Measurements from ENCODE around the gene MDGA2. TPM values are rescaled to one million over a fixed set of nuclear protein-coding genes. Genes with fewer than 3 reads are reported as not detected.

MDGA2 gene
- total and polyA plus RNA-seq, 9 donors, result 0.11 to 0.61 (median 0.30) TPM

- H3K27me3 ChIP-seq (ENCODE audit: control insufficient read depth, insufficient read depth, low read length), result peaks cover 41% of the 10 kb centered on the region
- no peaks in the 10 kb centered on the region for H3K9me3 ChIP-seq (replicated peaks; ENCODE audit: control insufficient read depth, low read depth, low read length)
- peak; percentile 14 for DNase-seq
- peak overlapping the region; percentile 44 for H3K4me3 ChIP-seq (ENCODE audit: low read length)
- H3K4me1 ChIP-seq (ENCODE audit: control insufficient read depth, insufficient read depth, low read length), result peaks cover 15% of the 10 kb centered on the region
- no peaks in the 10 kb centered on the region for H3K36me3 ChIP-seq (ENCODE audit: control insufficient read depth, insufficient read depth, low read length)
- no peak overlapping the region for H3K27ac ChIP-seq (ENCODE audit: low read length)
- under 1% methylated on average over 67 of the region's 81 CpGs for WGBS (ENCODE audit: insufficient coverage)
Measured at GRCh38 chr14:47674543-47675465, 601 bp downstream of the MDGA2 start.

GRCh38 chr14:47674148-47674542 lies 1.3 kb downstream of the MDGA2 start:
- peaks cover 41% of the 10 kb centered on the region for H3K27me3 ChIP-seq (ENCODE audit: control insufficient read depth, insufficient read depth, low read length)
- WGBS (ENCODE audit: insufficient coverage), result under 1% methylated on average over 36 of the region's 36 CpGs

GRCh38 chr14:47665337-47666134 lies 9.9 kb downstream of the MDGA2 start:
- no peak overlapping the region for H3K27ac ChIP-seq (ENCODE audit: low read length)
- no peak for DNase-seq
- H3K36me3 ChIP-seq (ENCODE audit: control insufficient read depth, insufficient read depth, low read length), result no peaks in the 10 kb centered on the region
- H3K27me3 ChIP-seq (ENCODE audit: control insufficient read depth, insufficient read depth, low read length), result no peaks in the 10 kb centered on the region
- no peak overlapping the region for H3K4me3 ChIP-seq (ENCODE audit: low read length)
- no peaks in the 10 kb centered on the region for H3K4me1 ChIP-seq (ENCODE audit: control insufficient read depth, insufficient read depth, low read length)
- WGBS (ENCODE audit: insufficient coverage), result 91% methylated on average over 14 of the region's 28 CpGs
- H3K9me3 ChIP-seq (replicated peaks; ENCODE audit: control insufficient read depth, low read depth, low read length), result no peaks in the 10 kb centered on the region

More at GRCh38 chr14:47674148-47674542, 1.3 kb downstream of the MDGA2 start:
- peaks cover 15% of the 10 kb centered on the region for H3K4me1 ChIP-seq (ENCODE audit: control insufficient read depth, insufficient read depth, low read length)
- peak; percentile 20 for DNase-seq
- H3K27ac ChIP-seq (ENCODE audit: low read length), result no peak overlapping the region
- no peaks in the 10 kb centered on the region for H3K36me3 ChIP-seq (ENCODE audit: control insufficient read depth, insufficient read depth, low read length)
- H3K4me3 ChIP-seq (ENCODE audit: low read length), result peak overlapping the region; percentile 44
- no peaks in the 10 kb centered on the region for H3K9me3 ChIP-seq (replicated peaks; ENCODE audit: control insufficient read depth, low read depth, low read length)

- DNase-seq, result no peak
- WGBS (ENCODE audit: insufficient coverage), result no CpG with 5 or more reads among the region's 2 CpGs
- H3K4me3 ChIP-seq (ENCODE audit: low read length), result no peak overlapping the region
- no peaks in the 10 kb centered on the region for H3K4me1 ChIP-seq (ENCODE audit: control insufficient read depth, insufficient read depth, low read length)
- H3K27ac ChIP-seq (ENCODE audit: low read length), result no peak overlapping the region
- no peaks in the 10 kb centered on the region for H3K9me3 ChIP-seq (replicated peaks; ENCODE audit: control insufficient read depth, low read depth, low read length)
- no peaks in the 10 kb centered on the region for H3K36me3 ChIP-seq (ENCODE audit: control insufficient read depth, insufficient read depth, low read length)
- H3K27me3 ChIP-seq (ENCODE audit: control insufficient read depth, insufficient read depth, low read length), result no peaks in the 10 kb centered on the region
Measured at GRCh38 chr14:47662466-47662865, 12.9 kb downstream of the MDGA2 start.

GRCh38 chr14:47660158-47660557 lies 15.2 kb downstream of the MDGA2 start:
- Histone ChIP-seq H3K4me1 (ENCODE audit: control insufficient read depth, insufficient read depth, low read length) (no peaks in the 10 kb centered on the region), H3K4me3 (ENCODE audit: low read length) (no peak overlapping the region), H3K36me3 (ENCODE audit: control insufficient read depth, insufficient read depth, low read length) (no peaks in the 10 kb centered on the region), H3K27ac (ENCODE audit: low read length) (no peak overlapping the region), H3K27me3 (ENCODE audit: control insufficient read depth, insufficient read depth, low read length) (no peaks in the 10 kb centered on the region), H3K9me3 (replicated peaks; ENCODE audit: control insufficient read depth, low read depth, low read length) (no peaks in the 10 kb centered on the region)
- 80% methylated on average over 1 of the region's 2 CpGs for WGBS (ENCODE audit: insufficient coverage)
- no peak for DNase-seq

GRCh38 chr14:47658041-47658440 lies 17.4 kb downstream of the MDGA2 start:
- H3K27ac ChIP-seq (ENCODE audit: low read length), result no peak overlapping the region
- DNase-seq, result no peak
- no peaks in the 10 kb centered on the region for H3K36me3 ChIP-seq (ENCODE audit: control insufficient read depth, insufficient read depth, low read length)
- H3K4me3 ChIP-seq (ENCODE audit: low read length), result no peak overlapping the region
- no CpG with 5 or more reads among the region's 1 CpG for WGBS (ENCODE audit: insufficient coverage)
- H3K4me1 ChIP-seq (ENCODE audit: control insufficient read depth, insufficient read depth, low read length), result no peaks in the 10 kb centered on the region
- H3K27me3 ChIP-seq (ENCODE audit: control insufficient read depth, insufficient read depth, low read length), result no peaks in the 10 kb centered on the region
- no peaks in the 10 kb centered on the region for H3K9me3 ChIP-seq (replicated peaks; ENCODE audit: control insufficient read depth, low read depth, low read length)

GRCh38 chr14:47657143-47657542 lies 18.3 kb downstream of the MDGA2 start:
- Histone ChIP-seq H3K27ac (ENCODE audit: low read length) (no peak overlapping the region), H3K9me3 (replicated peaks; ENCODE audit: control insufficient read depth, low read depth, low read length) (no peaks in the 10 kb centered on the region), H3K27me3 (ENCODE audit: control insufficient read depth, insufficient read depth, low read length) (no peaks in the 10 kb centered on the region), H3K36me3 (ENCODE audit: control insufficient read depth, insufficient read depth, low read length) (no peaks in the 10 kb centered on the region), H3K4me1 (ENCODE audit: control insufficient read depth, insufficient read depth, low read length) (no peaks in the 10 kb centered on the region), H3K4me3 (ENCODE audit: low read length) (no peak overlapping the region)
- WGBS (ENCODE audit: insufficient coverage), result no CpG with 5 or more reads among the region's 3 CpGs
- no peak for DNase-seq

- no peaks in the 10 kb centered on the region for H3K4me1 ChIP-seq (ENCODE audit: control insufficient read depth, insufficient read depth, low read length)
- WGBS (ENCODE audit: insufficient coverage), result 88% methylated on average over 2 of the region's 5 CpGs
Measured at GRCh38 chr14:47651337-47651736, 24.1 kb downstream of the MDGA2 start.

GRCh38 chr14:47637753-47638152 lies 37.7 kb downstream of the MDGA2 start:
- Histone ChIP-seq H3K9me3 (replicated peaks; ENCODE audit: control insufficient read depth, low read depth, low read length) (no peaks in the 10 kb centered on the region), H3K4me3 (ENCODE audit: low read length) (no peak overlapping the region), H3K4me1 (ENCODE audit: control insufficient read depth, insufficient read depth, low read length) (no peaks in the 10 kb centered on the region), H3K27me3 (ENCODE audit: control insufficient read depth, insufficient read depth, low read length) (no peaks in the 10 kb centered on the region), H3K27ac (ENCODE audit: low read length) (no peak overlapping the region), H3K36me3 (ENCODE audit: control insufficient read depth, insufficient read depth, low read length) (no peaks in the 10 kb centered on the region)
- no CpG with 5 or more reads among the region's 3 CpGs for WGBS (ENCODE audit: insufficient coverage)
- no peak for DNase-seq

More at GRCh38 chr14:47651337-47651736, 24.1 kb downstream of the MDGA2 start:
- Histone ChIP-seq H3K4me3 (ENCODE audit: low read length) (no peak overlapping the region), H3K27me3 (ENCODE audit: control insufficient read depth, insufficient read depth, low read length) (no peaks in the 10 kb centered on the region), H3K9me3 (replicated peaks; ENCODE audit: control insufficient read depth, low read depth, low read length) (no peaks in the 10 kb centered on the region), H3K36me3 (ENCODE audit: control insufficient read depth, insufficient read depth, low read length) (no peaks in the 10 kb centered on the region), H3K27ac (ENCODE audit: low read length) (no peak overlapping the region)
- DNase-seq, result no peak
